ENCODE results near the gene ERP44.
"Not testable (repeated sequence)": the region's sequence is repeated elsewhere in the genome, so short reads cannot be mapped to it uniquely, and the experiment has no call there.

ERP44 gene

DNA sequence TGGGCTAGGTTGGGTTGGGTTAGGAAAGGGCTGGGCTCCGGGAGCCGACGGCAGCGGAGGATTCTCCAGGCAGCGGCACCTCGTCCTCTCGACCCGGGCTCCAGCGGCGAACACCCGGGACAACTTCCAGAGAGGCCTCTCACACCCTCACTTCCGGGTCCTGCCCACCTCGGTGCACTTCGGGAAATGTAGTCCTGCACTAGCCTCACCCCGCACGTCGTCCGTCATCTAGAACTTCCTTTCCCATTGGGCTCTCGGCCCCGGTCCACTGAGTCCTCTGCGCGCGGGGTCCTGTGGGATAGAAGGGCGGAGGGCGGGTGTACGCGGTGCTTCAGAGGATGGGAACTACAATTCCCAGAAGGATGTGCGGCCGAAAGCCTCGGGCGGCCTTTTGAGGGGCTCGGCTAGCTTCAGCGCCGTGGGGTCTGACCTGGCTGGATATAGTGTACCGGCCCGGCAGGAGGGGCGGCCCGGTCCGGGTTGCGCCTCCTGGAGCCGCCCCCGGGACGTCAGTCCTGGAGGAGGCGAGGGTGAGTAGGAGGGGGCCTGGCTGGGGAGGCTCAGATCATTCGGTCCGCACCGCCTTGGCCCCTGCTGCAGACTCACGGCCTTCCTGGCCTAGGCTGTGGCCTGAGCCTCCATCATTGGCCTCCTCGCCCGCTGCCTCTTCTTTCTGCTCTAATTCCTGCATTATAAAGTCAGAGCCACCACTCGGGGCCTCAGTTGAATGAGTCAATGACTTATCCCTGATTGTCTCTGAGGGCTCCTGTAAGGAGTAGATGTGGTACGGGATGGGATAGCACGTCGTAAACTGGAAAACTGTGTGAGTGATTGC is at the start of gene ERP44, which contains the start of gene INVS:
Gene ERP44, minus strand, starts transcription at position 114 of the 835 bp plus-strand sequence. CDS start 160 bp downstream, outside the sequence.
Gene INVS, plus strand, starts transcription at position 357 of the 835 bp plus-strand sequence. CDS start 5,279 bp downstream, outside the sequence.
- ATAC-seq (ENCODE audit: low read depth) (peak; percentile 96), DNase-seq (ENCODE audit: low spot score in 2 of 2) (peak; percentile 91 to 92)
- no peaks in the 10 kb centered on the region for H3K9me3 Mint-ChIP-seq
- H3K4me3 Mint-ChIP-seq: peak within 1 kb of the TSS; percentile 99
- no peaks in the 10 kb centered on the region for H3K27me3 Mint-ChIP-seq
- H3K36me3 Mint-ChIP-seq: no peaks in the 10 kb centered on the region
- peak within 1 kb of the TSS; percentile 99 for H3K27ac Mint-ChIP-seq
- H3K4me1 Mint-ChIP-seq: peaks cover 22% of the 10 kb centered on the region

DNA sequence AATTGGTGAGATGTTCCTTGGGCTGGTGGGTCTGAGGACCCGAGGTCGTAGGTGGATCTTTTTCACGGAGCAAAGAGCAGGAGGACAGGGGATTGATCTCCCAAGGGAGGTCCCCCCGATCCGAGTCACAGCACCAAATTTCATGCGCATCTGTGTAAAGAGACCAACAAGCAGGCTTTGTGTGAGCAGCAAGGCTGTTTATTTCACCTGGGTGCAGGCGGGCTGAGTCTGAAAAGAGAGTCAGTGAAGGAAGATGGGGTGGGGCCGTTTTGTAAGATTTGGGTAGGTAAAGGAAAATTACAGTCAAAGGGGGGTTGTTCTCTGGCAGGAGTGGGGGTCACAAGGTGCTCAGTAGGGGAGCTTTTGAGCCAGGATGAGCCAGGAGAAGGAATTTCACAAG is 47.2 kb upstream of the ERP44 start:
- ATAC-seq (ENCODE audit: low read depth); H3K4me3 Mint-ChIP-seq; H3K27ac Mint-ChIP-seq; DNase-seq (ENCODE audit: low spot score in 2 of 2); H3K9me3 Mint-ChIP-seq; H3K27me3 Mint-ChIP-seq; H3K36me3 Mint-ChIP-seq; H3K4me1 Mint-ChIP-seq: not testable (repeated sequence)

DNA sequence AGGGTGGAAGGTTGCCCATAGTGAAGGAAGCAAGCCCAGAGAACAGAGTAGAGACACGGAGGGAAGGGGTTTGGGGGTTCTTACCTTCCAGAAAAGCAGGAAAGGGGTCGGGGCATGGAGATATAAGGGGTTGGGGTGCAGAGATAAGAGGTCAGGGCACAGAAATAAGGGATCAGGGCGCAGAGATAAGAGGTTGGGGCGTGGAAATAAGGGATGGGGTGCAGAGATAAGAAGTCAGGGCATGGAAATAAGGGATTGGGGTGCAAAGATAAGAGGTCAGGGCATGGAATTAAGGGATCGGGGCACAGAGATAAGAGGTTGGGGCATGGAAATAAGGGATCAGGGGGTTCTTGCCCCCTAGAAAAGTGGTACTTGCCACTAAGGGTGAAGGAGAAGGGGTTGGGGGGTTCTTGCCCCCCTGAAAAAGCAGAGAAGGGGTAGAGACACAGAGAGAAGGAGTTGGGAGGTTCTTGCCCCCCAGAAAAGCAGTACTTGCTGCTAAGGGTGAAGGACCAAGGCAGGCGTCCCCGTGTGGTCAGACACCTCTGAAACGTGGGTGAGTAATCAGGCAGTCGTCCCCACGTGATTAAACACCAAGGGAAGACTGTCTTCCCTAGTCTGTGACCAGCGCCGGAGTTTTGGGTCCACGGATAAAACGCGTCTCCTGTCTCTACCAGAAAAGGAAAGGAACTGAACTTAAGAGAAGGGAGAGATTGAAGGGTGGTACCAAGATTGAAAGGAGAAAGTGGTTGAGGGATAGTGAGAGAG is 46.6 kb upstream of the ERP44 start:
- H3K4me1 Mint-ChIP-seq; H3K36me3 Mint-ChIP-seq; ATAC-seq (ENCODE audit: low read depth); H3K27ac Mint-ChIP-seq; H3K9me3 Mint-ChIP-seq; DNase-seq (ENCODE audit: low spot score in 2 of 2); H3K27me3 Mint-ChIP-seq; H3K4me3 Mint-ChIP-seq: not testable (repeated sequence)

DNA sequence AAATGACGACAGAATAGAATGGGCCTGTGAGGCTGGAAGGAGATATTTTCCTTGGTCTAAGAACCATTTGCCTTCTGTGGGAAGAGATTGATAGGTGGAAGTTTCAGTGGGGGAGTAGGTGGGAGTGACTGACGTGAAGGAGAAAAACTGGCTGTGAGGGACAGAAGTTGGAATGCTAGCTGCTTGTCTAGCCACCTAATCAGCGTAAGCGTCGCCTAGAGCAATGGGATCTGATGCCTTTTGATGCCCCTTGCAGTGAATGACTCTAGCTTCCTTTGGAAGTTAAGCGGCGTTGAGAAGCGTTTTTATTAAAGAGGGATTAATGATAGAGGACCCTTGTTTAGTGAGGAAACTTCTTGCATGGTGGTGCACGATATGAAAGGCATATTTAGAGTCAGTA is 43.1 kb upstream of the ERP44 start:
- not testable (repeated sequence) for H3K4me1 Mint-ChIP-seq; H3K27ac Mint-ChIP-seq; H3K4me3 Mint-ChIP-seq; H3K27me3 Mint-ChIP-seq; H3K9me3 Mint-ChIP-seq; ATAC-seq (ENCODE audit: low read depth); DNase-seq (ENCODE audit: low spot score in 2 of 2)
- H3K36me3 Mint-ChIP-seq: peaks cover 13% of the 10 kb centered on the region

DNA sequence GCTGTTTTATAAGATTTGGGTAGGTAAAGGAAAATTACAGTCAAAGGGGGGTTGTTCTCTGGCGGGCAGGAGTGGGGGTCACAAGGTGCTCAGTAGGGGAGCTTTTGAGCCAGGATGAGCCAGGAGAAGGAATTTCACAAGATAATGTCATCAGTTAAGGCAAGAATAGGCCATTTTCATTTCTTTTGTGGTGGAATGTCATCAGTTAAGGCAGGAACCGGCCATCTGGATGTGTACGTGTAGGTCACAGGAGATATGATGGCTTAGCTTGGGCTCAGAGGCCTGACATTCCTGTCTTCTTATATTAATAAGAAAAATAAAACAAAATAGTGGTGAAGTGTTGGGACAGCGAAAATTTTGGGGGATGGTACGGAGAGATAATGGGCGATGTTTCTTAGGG is 41.5 kb upstream of the ERP44 start:
- H3K36me3 Mint-ChIP-seq: peaks cover 12% of the 10 kb centered on the region
- not testable (repeated sequence) for H3K4me1 Mint-ChIP-seq; ATAC-seq (ENCODE audit: low read depth); DNase-seq (ENCODE audit: low spot score in 2 of 2); H3K9me3 Mint-ChIP-seq; H3K4me3 Mint-ChIP-seq; H3K27ac Mint-ChIP-seq; H3K27me3 Mint-ChIP-seq

DNA sequence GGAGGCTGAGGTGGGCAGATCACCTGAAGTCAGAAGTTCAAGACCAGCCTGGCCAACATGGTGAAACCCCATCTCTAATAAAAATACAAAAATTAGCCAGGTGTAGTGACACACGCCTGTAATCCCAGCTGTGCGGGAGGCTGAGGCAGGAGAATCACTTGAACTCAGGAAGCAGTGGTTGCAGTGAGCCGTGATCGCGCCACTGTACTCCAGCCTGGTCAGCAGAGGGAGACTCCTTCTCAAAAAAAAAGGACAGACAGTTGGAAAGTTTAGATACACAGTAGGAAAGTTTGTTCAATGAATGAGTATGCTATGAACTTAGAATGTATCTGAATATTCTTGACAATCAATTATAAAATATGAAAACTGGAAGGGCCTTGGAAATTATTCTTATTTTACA is 38.0 kb upstream of the ERP44 start:
- not testable (repeated sequence) for ATAC-seq (ENCODE audit: low read depth); H3K4me1 Mint-ChIP-seq; H3K27ac Mint-ChIP-seq; H3K9me3 Mint-ChIP-seq; DNase-seq (ENCODE audit: low spot score in 2 of 2); H3K27me3 Mint-ChIP-seq; H3K4me3 Mint-ChIP-seq
- H3K36me3 Mint-ChIP-seq: peaks cover 23% of the 10 kb centered on the region

DNA sequence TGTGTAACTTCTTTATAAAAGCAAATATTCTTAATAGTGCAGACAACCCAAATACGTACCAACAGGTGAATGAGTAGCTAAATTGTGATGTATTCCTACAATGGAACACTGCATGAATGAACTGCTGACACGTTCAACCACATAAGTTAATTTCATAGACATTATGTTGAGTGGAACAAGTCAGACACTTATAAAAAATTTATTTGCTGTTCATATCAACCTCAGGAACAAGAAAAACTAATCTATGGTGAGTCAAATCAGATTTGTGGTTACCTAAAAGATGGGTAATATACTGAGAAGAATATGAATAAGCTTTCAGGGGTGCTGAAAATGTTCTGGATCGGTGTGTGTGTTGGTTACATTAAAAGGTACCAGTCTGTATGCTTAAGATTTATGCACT is 35.9 kb upstream of the ERP44 start:
- Mint-ChIP-seq H3K4me3 (no peak overlapping the region), H3K36me3 (peaks cover 29% of the 10 kb centered on the region), H3K9me3 (no peaks in the 10 kb centered on the region), H3K27ac (no peak overlapping the region), H3K4me1 (peaks cover 2% of the 10 kb centered on the region), H3K27me3 (no peaks in the 10 kb centered on the region)
- no peak for ATAC-seq (ENCODE audit: low read depth)
- DNase-seq (ENCODE audit: low spot score in 2 of 2): no peak

DNA sequence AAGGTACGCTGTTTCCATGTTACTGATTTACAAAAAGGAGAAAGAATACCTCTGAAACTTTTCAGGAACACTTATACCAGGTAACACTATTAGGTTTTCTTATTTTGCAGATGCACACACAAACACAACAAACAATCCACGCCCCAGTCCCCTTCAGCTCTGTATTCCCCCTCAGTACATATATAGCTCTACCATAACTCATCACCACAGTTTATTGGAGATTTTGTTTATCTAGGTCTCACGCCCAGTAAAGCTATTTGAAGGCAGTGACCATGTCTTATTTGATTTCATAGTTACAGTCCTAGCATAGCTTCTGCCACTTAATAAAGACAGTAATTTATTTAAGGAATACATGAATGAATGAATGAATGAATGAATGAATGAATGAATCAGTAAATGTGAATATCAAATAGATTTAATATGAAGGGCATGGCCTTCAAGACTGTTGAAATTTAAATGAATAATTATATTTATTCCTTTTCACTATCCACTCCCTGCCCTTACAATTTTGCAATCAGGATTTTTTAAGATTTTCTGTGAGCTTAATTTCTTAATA is 33.2 kb upstream of the ERP44 start:
- Mint-ChIP-seq H3K27ac (no peak overlapping the region), H3K36me3 (peaks cover 36% of the 10 kb centered on the region)

DNA sequence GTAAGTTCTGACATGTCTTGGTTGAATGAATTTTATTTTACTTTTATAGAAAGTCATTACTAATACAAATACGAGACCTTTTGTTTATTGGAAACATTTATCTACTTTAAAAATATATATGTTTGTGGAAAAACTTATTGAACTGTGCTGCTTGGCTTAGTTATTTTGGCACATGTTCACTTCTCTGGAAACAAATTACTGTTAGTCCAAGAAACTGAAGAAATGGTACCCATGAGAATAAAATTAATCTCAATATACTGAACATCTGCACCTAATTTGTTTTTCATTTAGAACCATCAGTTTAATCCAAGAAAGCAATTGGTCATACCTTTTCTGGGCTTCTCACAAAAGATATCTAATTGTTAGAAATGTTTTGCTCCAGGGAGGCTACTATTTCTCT is 32.4 kb upstream of the ERP44 start:
- Mint-ChIP-seq H3K27ac (no peak overlapping the region), H3K4me3 (no peak overlapping the region), H3K36me3 (peaks cover 37% of the 10 kb centered on the region), H3K9me3 (no peaks in the 10 kb centered on the region), H3K4me1 (no peaks in the 10 kb centered on the region), H3K27me3 (no peaks in the 10 kb centered on the region)
- ATAC-seq (ENCODE audit: low read depth): no peak
- DNase-seq (ENCODE audit: low spot score in 2 of 2): no peak

More for the DNA sequence above, 33.2 kb upstream of the ERP44 start:
- Mint-ChIP-seq H3K27me3 (no peaks in the 10 kb centered on the region), H3K4me1 (peaks cover 2% of the 10 kb centered on the region), H3K4me3 (no peak overlapping the region), H3K9me3 (no peaks in the 10 kb centered on the region)
- no peak for DNase-seq (ENCODE audit: low spot score in 2 of 2)
- no peak for ATAC-seq (ENCODE audit: low read depth)

DNA sequence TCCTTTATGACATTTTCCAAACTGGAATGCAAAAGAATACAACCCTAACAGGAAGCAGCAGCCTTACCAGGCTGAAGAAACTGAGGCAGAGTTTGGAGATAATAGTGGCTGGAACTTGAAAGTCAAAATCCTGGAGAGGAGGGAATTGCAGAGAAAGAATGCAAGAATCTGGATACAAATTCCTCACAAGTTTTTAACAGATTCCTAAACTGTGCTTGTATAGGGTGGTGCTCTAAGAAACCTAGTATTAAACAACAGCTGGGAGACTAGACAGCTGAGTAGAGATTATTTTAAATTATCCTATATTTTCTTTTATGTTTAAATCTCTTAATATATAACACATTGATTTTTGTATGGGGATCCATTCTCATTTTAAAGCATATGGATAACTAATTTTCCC is 31.0 kb upstream of the ERP44 start:
- Mint-ChIP-seq H3K4me1 (no peaks in the 10 kb centered on the region), H3K4me3 (no peak overlapping the region), H3K27me3 (no peaks in the 10 kb centered on the region), H3K36me3 (peaks cover 38% of the 10 kb centered on the region), H3K27ac (no peak overlapping the region), H3K9me3 (no peaks in the 10 kb centered on the region)
- no peak for DNase-seq (ENCODE audit: low spot score in 2 of 2)
- no peak for ATAC-seq (ENCODE audit: low read depth)

DNA sequence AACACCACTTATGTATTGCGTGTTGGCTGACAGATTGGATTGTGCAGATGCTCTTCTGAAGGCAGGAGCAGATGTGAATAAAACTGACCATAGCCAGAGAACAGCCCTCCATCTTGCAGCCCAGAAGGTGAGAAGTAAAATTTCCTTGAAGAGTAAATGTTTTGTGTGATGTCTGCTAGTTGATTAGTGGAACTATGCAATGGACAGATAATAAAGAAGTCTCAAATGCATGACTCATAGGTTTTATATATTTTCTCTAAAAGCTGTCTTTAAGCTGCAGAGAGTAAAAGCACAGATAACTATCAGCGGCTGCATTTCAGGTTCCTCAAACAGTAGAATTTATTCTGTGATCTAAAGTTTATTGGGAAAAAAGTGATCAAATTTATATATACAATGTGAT is 27.6 kb upstream of the ERP44 start:
- Mint-ChIP-seq H3K9me3 (no peaks in the 10 kb centered on the region), H3K4me1 (no peaks in the 10 kb centered on the region), H3K4me3 (no peak overlapping the region), H3K27ac (no peak overlapping the region), H3K36me3 (peaks cover 20% of the 10 kb centered on the region), H3K27me3 (no peaks in the 10 kb centered on the region)
- ATAC-seq (ENCODE audit: low read depth) (no peak), DNase-seq (ENCODE audit: low spot score in 2 of 2) (no peak)

DNA sequence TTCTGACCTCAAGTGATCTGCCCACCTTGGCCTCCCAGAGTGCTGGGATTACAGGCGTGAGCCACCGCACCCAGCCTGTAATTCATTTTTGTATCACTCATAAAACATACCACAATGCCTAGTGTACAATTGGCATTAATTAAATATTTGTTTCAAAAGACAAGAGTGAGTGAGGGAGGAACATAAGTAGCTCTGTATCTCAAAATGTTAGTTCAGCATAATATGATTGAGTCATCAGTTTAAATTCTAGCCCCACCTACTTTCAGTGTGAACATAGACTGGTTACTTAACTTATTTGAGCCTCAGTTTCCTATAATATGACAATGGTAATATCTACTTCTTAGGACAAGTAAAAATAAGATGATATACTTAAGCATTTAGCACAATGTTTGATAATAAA is 27.1 kb upstream of the ERP44 start:
- DNase-seq (ENCODE audit: low spot score in 2 of 2): no peak
- no peaks in the 10 kb centered on the region for H3K4me1 Mint-ChIP-seq
- ATAC-seq (ENCODE audit: low read depth): no peak
- no peak overlapping the region for H3K27ac Mint-ChIP-seq
- H3K27me3 Mint-ChIP-seq: no peaks in the 10 kb centered on the region
- no peak overlapping the region for H3K4me3 Mint-ChIP-seq
- H3K36me3 Mint-ChIP-seq: peaks cover 19% of the 10 kb centered on the region
- no peaks in the 10 kb centered on the region for H3K9me3 Mint-ChIP-seq

DNA sequence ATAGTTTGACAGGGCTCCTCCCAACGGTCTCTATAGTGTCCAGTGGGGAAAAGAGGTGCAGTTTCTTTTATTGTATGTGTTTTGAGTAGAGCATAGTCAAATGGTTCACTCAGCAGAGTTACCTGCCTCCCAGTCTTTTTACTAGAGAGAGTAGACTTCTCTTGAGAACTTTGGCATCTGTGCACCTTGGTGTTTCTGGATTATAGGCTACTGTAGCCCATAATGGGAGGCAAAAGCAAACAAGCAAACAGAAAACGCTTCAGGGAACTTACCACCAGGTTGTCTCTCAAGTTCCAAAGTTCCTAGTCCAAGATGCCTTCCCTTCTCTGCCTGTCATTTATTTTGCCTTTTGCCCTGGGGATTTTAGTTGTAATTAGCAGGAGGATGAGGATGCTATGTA is 26.4 kb upstream of the ERP44 start:
- ATAC-seq (ENCODE audit: low read depth) (no peak), DNase-seq (ENCODE audit: low spot score in 2 of 2) (no peak)
- Mint-ChIP-seq H3K27me3 (no peaks in the 10 kb centered on the region), H3K27ac (no peak overlapping the region), H3K9me3 (no peaks in the 10 kb centered on the region), H3K4me1 (peaks cover 4% of the 10 kb centered on the region), H3K36me3 (peaks cover 22% of the 10 kb centered on the region), H3K4me3 (no peak overlapping the region)

DNA sequence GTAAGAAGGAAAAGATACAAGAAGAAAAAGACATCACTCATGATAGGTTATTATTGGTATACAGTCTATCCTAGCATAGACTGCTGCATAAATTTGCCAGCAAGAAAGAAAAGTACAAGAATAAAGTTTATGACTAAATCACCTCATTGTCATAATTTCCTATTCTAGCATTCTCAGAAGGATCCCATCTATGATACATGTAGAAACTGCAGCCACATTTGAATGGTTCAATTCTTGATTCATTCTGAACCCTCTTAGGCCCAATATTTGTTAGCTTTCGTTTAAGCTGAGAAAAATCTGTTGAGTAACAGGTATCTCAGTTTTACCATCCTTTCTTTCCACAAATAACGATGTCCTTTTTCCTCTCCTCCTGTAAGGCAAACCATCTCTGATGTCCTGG is 21.5 kb upstream of the ERP44 start:
- Mint-ChIP-seq H3K4me3 (no peak overlapping the region), H3K4me1 (peaks cover 6% of the 10 kb centered on the region), H3K9me3 (no peaks in the 10 kb centered on the region), H3K27ac (peak overlapping the region; percentile 43), H3K27me3 (no peaks in the 10 kb centered on the region), H3K36me3 (peaks cover 16% of the 10 kb centered on the region)
- DNase-seq (ENCODE audit: low spot score in 2 of 2): no peak
- ATAC-seq (ENCODE audit: low read depth): no peak

Measured in memory B cell (primary cell).